Measurements from ENCODE around the gene TMEM14B. TPM values are rescaled to one million over a fixed set of nuclear protein-coding genes. Genes with fewer than 3 reads are reported as not detected.
"Not testable (repeated sequence)": the region's sequence is repeated elsewhere in the genome, so short reads cannot be mapped to it uniquely, and the experiment has no call there.

TMEM14B gene
- total RNA-seq, 1 donor from 2014 or later: 67.8 TPM

- no peak for DNase-seq (ENCODE audit: low spot score)
These were observed 2.5 kb upstream of the TMEM14B start for GRCh38 chr6:10745116-10745515.

GRCh38 chr6:10746915-10747250 lies 722 bp upstream of the TMEM14B start:
- no peak for DNase-seq (ENCODE audit: low spot score)

GRCh38 chr6:10749734-10750133 lies 2.1 kb downstream of the TMEM14B start:
- no peak for DNase-seq (ENCODE audit: low spot score)

GRCh38 chr6:10750568-10750967 lies 3.0 kb downstream of the TMEM14B start:
- not testable (repeated sequence) for DNase-seq (ENCODE audit: low spot score)

- not testable (repeated sequence) for DNase-seq (ENCODE audit: low spot score)
These were observed 4.2 kb downstream of the TMEM14B start for GRCh38 chr6:10751757-10752156.

- DNase-seq (ENCODE audit: low spot score): no peak
These were observed 8.5 kb downstream of the TMEM14B start for GRCh38 chr6:10756085-10756484.

GRCh38 chr6:10759312-10759839 lies 11.8 kb downstream of the TMEM14B start:
- no peak for DNase-seq (ENCODE audit: low spot score)

- DNase-seq (ENCODE audit: low spot score): no peak
These were observed 12.3 kb downstream of the TMEM14B start for GRCh38 chr6:10759884-10760329.

- no peak for DNase-seq (ENCODE audit: low spot score)
These were observed 15.4 kb downstream of the TMEM14B start for GRCh38 chr6:10763006-10763405.

GRCh38 chr6:10769419-10769818 lies 21.8 kb downstream of the TMEM14B start:
- DNase-seq (ENCODE audit: low spot score): no peak

GRCh38 chr6:10771371-10771894 lies 23.8 kb downstream of the TMEM14B start:
- DNase-seq (ENCODE audit: low spot score): no peak

- no peak for DNase-seq (ENCODE audit: low spot score)
These were observed 30.6 kb downstream of the TMEM14B start for GRCh38 chr6:10778230-10778629.

GRCh38 chr6:10779076-10779475 lies 31.5 kb downstream of the TMEM14B start:
- no peak for DNase-seq (ENCODE audit: low spot score)

- DNase-seq (ENCODE audit: low spot score): no peak
These were observed 44.1 kb downstream of the TMEM14B start for GRCh38 chr6:10791673-10792072.

GRCh38 chr6:10792101-10792500 lies 44.5 kb downstream of the TMEM14B start:
- DNase-seq (ENCODE audit: low spot score): no peak

- DNase-seq (ENCODE audit: low spot score): no peak
These were observed 45.4 kb downstream of the TMEM14B start for GRCh38 chr6:10793035-10793434.

- no peak for DNase-seq (ENCODE audit: low spot score)
These were observed 46.1 kb downstream of the TMEM14B start for GRCh38 chr6:10793695-10794094.

- DNase-seq (ENCODE audit: low spot score): no peak
These were observed 46.6 kb downstream of the TMEM14B start for GRCh38 chr6:10794239-10794638.

- DNase-seq (ENCODE audit: low spot score): no peak
These were observed 53.2 kb downstream of the TMEM14B start for GRCh38 chr6:10800810-10801209.

- no peak for DNase-seq (ENCODE audit: low spot score)
These were observed 53.7 kb downstream of the TMEM14B start for GRCh38 chr6:10801224-10801848.
